ENCODE data around the gene AKAP10. TPM values are rescaled to one million over a fixed set of nuclear protein-coding genes. Genes with fewer than 3 reads are reported as not detected.

AKAP10 gene
- total and polyA plus RNA-seq, 2 of the 4 experiments (the other 2 are of a cell fraction), result 12.7 to 18.6 TPM

GRCh38 chr17:19873346-19873745 lies 104.3 kb downstream of the AKAP10 start:
- H4K5ac ChIP-seq (ENCODE audit: low read depth, low read length), result no peak overlapping the region
- no peak overlapping the region for H3K9ac ChIP-seq (ENCODE audit: low read depth, low read length)
- DNase-seq, result no peak
- no peak overlapping the region for H3K4me2 ChIP-seq (ENCODE audit: low read depth, low read length)
- BruUV-seq (replicated peaks), result no TSS peak
- no peak overlapping the region for H2AK5ac ChIP-seq (ENCODE audit: low read depth, low read length)
- no peak overlapping the region for H3K56ac ChIP-seq (ENCODE audit: extremely low read depth, insufficient read depth, low read length)
- intact Hi-C loops (cut with micrococcal nuclease), result no loop called here
- dilution Hi-C loops (cut with HindIII; ENCODE audit: low sequenced_read_pairs, unreplicated experiment), result no loop called here
- TF ChIP-seq RAD21 (IDR thresholded peaks at IDR 0.05; ENCODE audit: low read length), result no peak
- no peak for TF ChIP-seq RCOR1 (IDR thresholded peaks at IDR 0.05; ENCODE audit: insufficient replicate concordance, low read length)
- TF ChIP-seq ELK1 (IDR thresholded peaks at IDR 0.05; ENCODE audit: borderline replicate concordance, low read depth, low read length), result no peak
- TF ChIP-seq MAZ (IDR thresholded peaks at IDR 0.05; ENCODE audit: borderline replicate concordance, low read depth, low read length), result no peak
- no peak for TF ChIP-seq POLR2A (IDR thresholded peaks at IDR 0.05; ENCODE audit: low read depth, low read length)
- TF ChIP-seq RFX5 (IDR thresholded peaks at IDR 0.05; ENCODE audit: low read depth, low read length), result no peak
- TF ChIP-seq, protein P1, sequence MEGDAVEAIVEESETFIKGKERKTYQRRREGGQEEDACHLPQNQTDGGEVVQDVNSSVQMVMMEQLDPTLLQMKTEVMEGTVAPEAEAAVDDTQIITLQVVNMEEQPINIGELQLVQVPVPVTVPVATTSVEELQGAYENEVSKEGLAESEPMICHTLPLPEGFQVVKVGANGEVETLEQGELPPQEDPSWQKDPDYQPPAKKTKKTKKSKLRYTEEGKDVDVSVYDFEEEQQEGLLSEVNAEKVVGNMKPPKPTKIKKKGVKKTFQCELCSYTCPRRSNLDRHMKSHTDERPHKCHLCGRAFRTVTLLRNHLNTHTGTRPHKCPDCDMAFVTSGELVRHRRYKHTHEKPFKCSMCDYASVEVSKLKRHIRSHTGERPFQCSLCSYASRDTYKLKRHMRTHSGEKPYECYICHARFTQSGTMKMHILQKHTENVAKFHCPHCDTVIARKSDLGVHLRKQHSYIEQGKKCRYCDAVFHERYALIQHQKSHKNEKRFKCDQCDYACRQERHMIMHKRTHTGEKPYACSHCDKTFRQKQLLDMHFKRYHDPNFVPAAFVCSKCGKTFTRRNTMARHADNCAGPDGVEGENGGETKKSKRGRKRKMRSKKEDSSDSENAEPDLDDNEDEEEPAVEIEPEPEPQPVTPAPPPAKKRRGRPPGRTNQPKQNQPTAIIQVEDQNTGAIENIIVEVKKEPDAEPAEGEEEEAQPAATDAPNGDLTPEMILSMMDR (conservative IDR thresholded peaks at IDR 0.05; ENCODE audit: low read depth, low read length), result no peak
- no peak for TF ChIP-seq CHD1 (IDR thresholded peaks at IDR 0.05; ENCODE audit: low read depth, low read length)
- TF ChIP-seq MAFK (IDR thresholded peaks at IDR 0.05; ENCODE audit: low read depth, low read length), result no peak
- TF ChIP-seq MXI1 (IDR thresholded peaks at IDR 0.05; ENCODE audit: borderline replicate concordance, low read depth, low read length), result no peak
- no peak for TF ChIP-seq BHLHE40 (IDR thresholded peaks at IDR 0.05; ENCODE audit: low read depth, low read length)
- TF ChIP-seq USF2 (IDR thresholded peaks at IDR 0.05; ENCODE audit: low read depth, low read length), result no peak
- no peak overlapping the region for H4K91ac ChIP-seq (ENCODE audit: insufficient read depth, low read depth, low read length)
- H2AFZ ChIP-seq (replicated peaks; ENCODE audit: low read length, poor library complexity), result no peak overlapping the region
- H3K9me3 ChIP-seq (ENCODE audit: control insufficient read depth, insufficient read depth, low read length), result no peaks in the 10 kb centered on the region
- H2BK5ac ChIP-seq (ENCODE audit: low read depth, low read length, poor library complexity, severe bottlenecking), result no peak overlapping the region
- no peak overlapping the region for H2BK20ac ChIP-seq (ENCODE audit: low read depth, low read length)
- H3K27ac ChIP-seq (ENCODE audit: insufficient read depth, low read length), result no peak overlapping the region
- no peak overlapping the region for H3K18ac ChIP-seq (ENCODE audit: low read depth, low read length)
- no peak overlapping the region for H3K23ac ChIP-seq (ENCODE audit: low read depth, low read length)
- H4K20me1 ChIP-seq (ENCODE audit: insufficient read depth, low read length), result no peaks in the 10 kb centered on the region
- H2BK120ac ChIP-seq (ENCODE audit: low read depth, low read length), result no peak overlapping the region
- H3K9me1 ChIP-seq (ENCODE audit: insufficient read depth, low read length), result no peaks in the 10 kb centered on the region; the same call in 1 of the 2 replicates
- no peaks in the 10 kb centered on the region for H3K79me1 ChIP-seq (ENCODE audit: low read depth in 1 of 2, low read length in 2 of 2)
- H3K4me3 ChIP-seq (ENCODE audit: insufficient read depth, low read depth, low read length), result no peak overlapping the region
- no peak overlapping the region for H2BK15ac ChIP-seq (ENCODE audit: low read depth, low read length)
- no peak overlapping the region for H3K14ac ChIP-seq (replicated peaks; ENCODE audit: low read depth, low read length)
- H4K8ac ChIP-seq (ENCODE audit: low read depth in 2 of 2, low read length in 2 of 2), result no peak overlapping the region
- in situ Hi-C loops (cut with MboI; ENCODE audit: low sequenced_read_pairs), result no loop called here
- no peak overlapping the region for H2AK9ac ChIP-seq (replicated peaks; ENCODE audit: low read depth, low read length, poor library complexity)
- ATAC-seq (ENCODE audit: low read depth), result no peak
- no peak overlapping the region for H3K4ac ChIP-seq (ENCODE audit: low read depth, low read length)
- no CpG with 5 or more reads among the region's 3 CpGs for WGBS, 2 experiments (ENCODE audit: extremely low coverage in 2 of 2, insufficient read length in 1 of 2)
- no peaks in the 10 kb centered on the region for H3K36me3 ChIP-seq (ENCODE audit: control insufficient read depth, insufficient read depth, low read length)
- ChIA-PET POLR2A (ENCODE audit: unreplicated experiment) (no interaction called here), CTCF (no interaction called here)
- H3K4me1 ChIP-seq (ENCODE audit: control insufficient read depth, insufficient read depth, low read length), result no peaks in the 10 kb centered on the region
- peaks cover 8% of the 10 kb centered on the region for H3K27me3 ChIP-seq (ENCODE audit: control insufficient read depth, insufficient read depth, low read length)
